B cell (primary cell): ENCODE measurements around the gene ATG2A. TPM values are rescaled to one million over a fixed set of nuclear protein-coding genes. Genes with fewer than 3 reads are reported as not detected.

Experiments
- ATAC-seq: fragments of 200-7000 bp; cut with Tn5 transposase; one replicate; pipeline ENCODE4 v1.10.0; 2021; ENCODE audit warnings: low read depth, mild to moderate bottlenecking, moderate number of reproducible peaks, moderate library complexity
- CTCF ChIA-PET: fragments of 350-600 bp; sonication (Branson Sonifier 250); formaldehyde crosslinking; loops from one replicate; lab custom pipeline; 2021; ENCODE audit warnings: antibody characterized with exemption, inconsistent platforms; lab: Charles Lee
- POLR2A ChIA-PET: fragments of 350-600 bp; sonication (Branson Sonifier 250); formaldehyde crosslinking; loops from one replicate; lab custom pipeline; 2021; ENCODE audit warnings: antibody characterized with exemption; lab: Charles Lee
- DNase-seq: peaks from one replicate; pipeline ENCODE4 v3.0.0; 2013
- H2AFZ ChIP-seq: 2 replicates; pipeline ENCODE4 v1.6.1; 2012; ENCODE audit warnings: mild to moderate bottlenecking, low read depth, low read length; ENCODE audit not compliant: insufficient read depth, poor library complexity, severe bottlenecking
- H3K27ac ChIP-seq, 2 donors: 1 replicate in 1 of 2; 2 replicates in 1 of 2; pipeline ENCODE4 v1.5.1; 2012 to 2013; ENCODE audit warnings: low read length in 2 of 2, mild to moderate bottlenecking in 2 of 2, moderate library complexity in 1 of 2
- H3K27me3 ChIP-seq, 4 experiments: fragments of 200-600 bp in 1 of 4; sonication (generic) in 1 of 4; replicated peaks in 1 of 4; 1 replicate in 2 of 4; 2 replicates in 2 of 4; pipeline versions ENCODE4 v1.6.1 to v1.7.0; 2013 to 2016; ENCODE audit warnings: low read length in 3 of 4, mild to moderate bottlenecking in 2 of 4, mixed read lengths in 1 of 4, moderate library complexity in 1 of 4; ENCODE audit not compliant: insufficient read depth in 4 of 4, control insufficient read depth in 3 of 4; ENCODE audit errors: control extremely low read depth in 1 of 4
- H3K36me3 ChIP-seq, 2 experiments: replicated peaks in 1 of 2; 1 replicate in 1 of 2; 2 replicates in 1 of 2; pipeline versions ENCODE4 v1.6.1 to v1.7.1; 2013; ENCODE audit warnings: low read length in 1 of 2; ENCODE audit not compliant: insufficient read depth in 2 of 2, control insufficient read depth in 1 of 2; ENCODE audit errors: control extremely low read depth in 1 of 2, extremely low read depth in 1 of 2
- H3K4me1 ChIP-seq, 2 donors: fragments of 200-600 bp in 1 of 2; sonication (generic) in 1 of 2; 1 replicate in 1 of 2; 2 replicates in 1 of 2; pipeline versions ENCODE4 v1.5.1 to v1.6.1; 2013 to 2017; ENCODE audit warnings: low read length in 2 of 2; ENCODE audit not compliant: control insufficient read depth in 2 of 2, insufficient read depth in 2 of 2
- H3K4me2 ChIP-seq: replicated peaks from 2 replicates; pipeline ENCODE3; 2012; ENCODE audit warnings: mild to moderate bottlenecking, low read depth, low read length; ENCODE audit not compliant: poor library complexity, severe bottlenecking
- H3K4me3 ChIP-seq, 5 experiments: fragments of 200-600 bp in 1 of 5; sonication (generic) in 1 of 5; 1 replicate in 3 of 5; 2 replicates in 2 of 5; pipeline versions ENCODE4 v1.5.1 to v1.7.0; 2011 to 2016; ENCODE audit warnings: low read length in 4 of 5, mild to moderate bottlenecking in 4 of 5, low read depth in 2 of 5, control low read depth in 1 of 5, moderate library complexity in 1 of 5; ENCODE audit not compliant: insufficient read depth in 1 of 5; ENCODE audit errors: control extremely low read depth in 1 of 5, extremely low read depth in 1 of 5
- H3K79me2 ChIP-seq: fragments of 200-600 bp; sonication (generic); one replicate; pipeline ENCODE4 v1.6.0; 2016; ENCODE audit warnings: low read length; ENCODE audit not compliant: control insufficient read depth, insufficient read depth
- H3K9ac ChIP-seq: fragments of 200-600 bp; sonication (generic); 2 replicates; pipeline ENCODE4 v1.6.1; 2017; ENCODE audit warnings: mild to moderate bottlenecking, low read length, moderate library complexity
- H3K9me3 ChIP-seq, 3 donors: one replicate each; pipeline versions ENCODE4 v1.6.1 to v1.7.1; 2013; ENCODE audit warnings: low read length in 2 of 3; ENCODE audit not compliant: control insufficient read depth in 2 of 3, insufficient read depth in 1 of 3; ENCODE audit errors: control extremely low read depth in 1 of 3
- H4K20me1 ChIP-seq: 2 replicates; pipeline ENCODE4 v1.6.0; 2012; ENCODE audit warnings: mild to moderate bottlenecking, low read length; ENCODE audit not compliant: insufficient read depth, control insufficient read depth, poor library complexity, severe bottlenecking
- H3K27ac Mint-ChIP-seq: one replicate; pipeline ENCODE4 v1.8.0; 2021; ENCODE audit warnings: mixed read lengths
- H3K27me3 Mint-ChIP-seq: one replicate; pipeline ENCODE4 v1.8.0; 2021; ENCODE audit warnings: mixed read lengths
- H3K4me1 Mint-ChIP-seq: one replicate; pipeline ENCODE4 v1.8.0; 2021; ENCODE audit warnings: mixed read lengths
- H3K4me3 Mint-ChIP-seq: one replicate; pipeline ENCODE4 v1.8.0; 2021; ENCODE audit warnings: mixed read lengths
- H3K9me3 Mint-ChIP-seq: one replicate; pipeline ENCODE4 v1.8.0; 2022; ENCODE audit warnings: mixed read lengths; ENCODE audit not compliant: insufficient read depth
- CTCF ChIP-seq: fragments of 200-600 bp; IDR thresholded peaks from one replicate; pipeline ENCODE4 v1.8.0; 2022; ENCODE audit warnings: antibody characterized with exemption, mild to moderate bottlenecking
- EZH2 ChIP-seq: IDR thresholded peaks from 2 replicates; pipeline ENCODE4 v1.6.1; 2012; ENCODE audit warnings: borderline replicate concordance, low read depth, mild to moderate bottlenecking, moderate library complexity, low read length; ENCODE audit not compliant: insufficient read depth, poor library complexity, severe bottlenecking
- WGBS: methylation state at CpG from one replicate; pipeline ENCODE4 v1.1.5; 2013; ENCODE audit warnings: missing lambda C conversion rate; ENCODE audit not compliant: insufficient coverage; 5-methylcytosine and 5-hydroxymethylcytosine counted together
- intact Hi-C: fragments of 100-400 bp; cut with micrococcal nuclease; formaldehyde crosslinking; loops from one replicate; pipeline ENCODE4 v1.10.0; 2022
- polyA minus RNA-seq: library from RNA; depleted of rRNA, polyadenylated mRNA; stranded (reverse); fragments of >200 nt; gene quantifications from 2 replicates; pipeline ENCODE4 v1.2.3, GENCODE V29; 2012
- polyA plus RNA-seq: library from polyadenylated mRNA; depleted of rRNA; stranded (reverse); fragments of >200 nt; gene quantifications from 2 replicates; pipeline ENCODE4 v1.2.3, GENCODE V29; 2012
- total RNA-seq, 2 donors: library from RNA; stranded (reverse); fragments of 120-200 nt in 1 of 2; gene quantifications; 1 replicate in 1 of 2; 2 replicates in 1 of 2; pipeline versions ENCODE4 v1.2.3 to v1.2.4, GENCODE V29; 2013 to 2022

The ATG2A gene
- total RNA-seq, result 38.6 and 43.4 TPM in 2 replicates
- 9.8 TPM for total RNA-seq (2013)
- polyA plus RNA-seq, result 24.3 and 32.8 TPM in 2 replicates
- polyA minus RNA-seq, result 22.4 and 71.7 TPM in 2 replicates

GRCh38 chr11:64916775-64917662 is at the start of gene ATG2A:
Gene ATG2A (minus strand): TSS chr11:64917209. CDS start chr11:64917135, 74 bp downstream.
- Mint-ChIP-seq H3K4me1 (peaks cover 34% of the 10 kb centered on the region), H3K9me3 (no peaks in the 10 kb centered on the region), H3K27ac (peak within 1 kb of the TSS; percentile 91), H3K4me3 (peak within 1 kb of the TSS; percentile 88), H3K27me3 (no peaks in the 10 kb centered on the region)
- WGBS, result under 1% methylated on average over 46 of the region's 57 CpGs
- H4K20me1 ChIP-seq, result no peaks in the 10 kb centered on the region
- DNase-seq (peak; percentile 99), ATAC-seq (peak; percentile 97)
- peak within 1 kb of the TSS; percentile 86 to 96 (median 90) for H3K4me3 ChIP-seq
- H3K4me1 ChIP-seq, result peaks cover 19 to 33% of the 10 kb centered on the region in 2 donors
- no peaks in the 10 kb centered on the region for H3K9me3 ChIP-seq
- H3K27me3 ChIP-seq, result no peaks in the 10 kb centered on the region
- peaks cover 22% of the 10 kb centered on the region for H3K79me2 ChIP-seq
- intact Hi-C loops, result loop anchor here (1.0 to 10.0 kb wide), 9 partner anchors 7 to 198 kb away; partner anchors contain the start of genes ARL2, CDCA5, EHD1 and MAJIN
- TF ChIP-seq CTCF (no peak), EZH2 (no peak)
- H3K4me2 ChIP-seq, result peak within 1 kb of the TSS; percentile 100
- peak within 1 kb of the TSS; percentile 44 to 84 for H3K27ac ChIP-seq
- peak within 1 kb of the TSS; percentile 78 for H2AFZ ChIP-seq
- peak within 1 kb of the TSS; percentile 97 for H3K9ac ChIP-seq
- H3K36me3 ChIP-seq, result peaks cover 0 to 22% of the 10 kb centered on the region in 2 experiments
- ChIA-PET CTCF (interaction anchor here (2.8 to 3.8 kb wide), 2 partner anchors 30 to 69 kb away, joined by 9 to 13 read pairs; no protein-coding TSS in a partner anchor), POLR2A (interaction anchor here (0.6 to 0.9 kb wide), 2 partner anchors 31 to 58 kb away, joined by 3 to 4 read pairs; no protein-coding TSS in a partner anchor)
